Spinal cord (tissue), 10 donors: ENCODE data around the gene TTC32. TPM values are rescaled to one million over a fixed set of nuclear protein-coding genes. Genes with fewer than 3 reads are reported as not detected.
A peak's percentile ranks its signal among the peaks of the same experiment; 100 is the strongest.

Experiments used
- DNase-seq, 6 donors: peaks; one replicate each; pipeline versions ENCODE4 v3.0.0 to v3.0.0-alpha.2; 2013 to 2015; ENCODE audit warnings: low spot score in 6 of 6, low read depth in 4 of 6
- H3K27ac ChIP-seq: one replicate; pipeline ENCODE4 v1.5.1; 2013; ENCODE audit warnings: low read depth, low read length, control low read depth
- H3K27me3 ChIP-seq: one replicate; pipeline ENCODE4 v1.6.1; 2013; ENCODE audit warnings: low read length; ENCODE audit not compliant: control insufficient read depth, insufficient read depth
- H3K36me3 ChIP-seq: one replicate; pipeline ENCODE4 v1.6.1; 2013; ENCODE audit warnings: low read length; ENCODE audit not compliant: control insufficient read depth, insufficient read depth
- H3K4me1 ChIP-seq: one replicate; pipeline ENCODE4 v1.6.1; 2013; ENCODE audit warnings: low read length; ENCODE audit not compliant: control insufficient read depth, insufficient read depth
- H3K4me3 ChIP-seq: one replicate; pipeline ENCODE4 v1.5.1; 2013; ENCODE audit warnings: low read depth, low read length, control low read depth
- H3K9me3 ChIP-seq: one replicate; pipeline ENCODE4 v1.6.1; 2013; ENCODE audit warnings: low read length; ENCODE audit not compliant: control insufficient read depth, insufficient read depth
- WGBS: methylation state at CpG from one replicate; pipeline ENCODE4 v1.1.5; 2013; ENCODE audit warnings: missing lambda C conversion rate; ENCODE audit not compliant: insufficient coverage; 5-methylcytosine and 5-hydroxymethylcytosine counted together
- polyA plus RNA-seq, 2 donors: library from polyadenylated mRNA; unstranded; fragments of 120-200 nt; gene quantifications; one replicate each; pipeline ENCODE4 v1.2.1, GENCODE V29; 2013; ENCODE audit not compliant: insufficient read length in 2 of 2
- total RNA-seq, 2 donors: library from RNA; depleted of rRNA in 1 of 2; stranded (reverse); fragments of 120-200 nt in 1 of 2; fragments of >200 nt in 1 of 2; gene quantifications; one replicate each; pipeline versions ENCODE4 v1.2.3 to v1.2.4, GENCODE V29; 2013 to 2014
- donor health status: healthy.

The TTC32 gene
- total and polyA plus RNA-seq, 4 donors: 10.7 to 34.2 (median 21.8) TPM

- WGBS: 19% methylated on average over 51 of the region's 52 CpGs
- H3K27me3 ChIP-seq: peaks cover 13% of the 10 kb centered on the region
- H3K4me1 ChIP-seq: peaks cover 15% of the 10 kb centered on the region
- peak in 2 of 6 donors; percentile 37 to 43 for DNase-seq
- H3K36me3 ChIP-seq: no peaks in the 10 kb centered on the region
- no peaks in the 10 kb centered on the region for H3K9me3 ChIP-seq
- H3K27ac ChIP-seq: no peak overlapping the region
- peak overlapping the region; percentile 57 for H3K4me3 ChIP-seq
Measured at GRCh38 chr2:19868701-19869580, 32.8 kb downstream of the TTC32 start.

DNA sequence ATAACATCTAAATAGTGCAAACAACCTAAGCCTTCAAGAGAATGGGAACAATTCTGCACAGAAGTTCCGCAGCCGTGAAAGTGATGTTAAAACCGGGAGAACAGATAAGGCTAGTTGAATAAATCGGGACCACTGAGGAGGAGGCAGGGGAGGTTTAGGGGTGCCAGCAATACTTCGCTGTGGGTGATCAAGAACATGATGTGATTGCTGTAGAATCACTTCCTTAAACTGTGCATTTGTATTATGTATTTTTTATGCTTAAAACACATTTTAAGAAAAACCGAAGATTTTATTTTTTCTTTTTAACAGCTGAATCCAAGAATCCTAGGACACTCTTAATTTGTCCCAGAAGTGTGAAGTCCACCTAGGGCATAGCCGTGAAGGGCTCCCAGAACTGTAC, 33.6 kb downstream of the TTC32 start:
- Histone ChIP-seq H3K4me1 (peaks cover 22% of the 10 kb centered on the region), H3K4me3 (peak overlapping the region; percentile 57), H3K36me3 (no peaks in the 10 kb centered on the region), H3K27me3 (peaks cover 13% of the 10 kb centered on the region), H3K27ac (no peak overlapping the region), H3K9me3 (no peaks in the 10 kb centered on the region)
- DNase-seq: peak in 1 of 6 donors; percentile 5
- 71% methylated on average over 4 of the region's 7 CpGs for WGBS

DNA sequence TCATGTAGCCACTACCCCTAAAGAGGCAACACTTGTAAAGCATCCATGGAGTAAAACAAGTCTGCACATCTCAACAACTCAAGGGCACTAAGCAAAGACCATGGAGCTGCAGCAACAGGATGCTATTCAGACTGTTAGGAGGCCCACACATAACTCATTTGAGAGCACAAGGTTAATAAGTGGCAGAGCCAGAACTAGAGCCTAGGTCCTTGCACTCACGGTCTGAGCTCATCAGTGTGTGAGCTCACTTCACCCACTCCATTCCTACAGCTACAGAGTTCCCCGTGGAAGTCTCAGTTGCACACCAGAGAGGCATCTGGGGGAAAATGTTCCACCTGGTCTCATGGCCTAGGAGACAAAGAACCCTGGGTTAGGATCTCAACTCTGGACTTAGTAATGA, 35.0 kb downstream of the TTC32 start:
- Histone ChIP-seq H3K9me3 (no peaks in the 10 kb centered on the region), H3K4me3 (no peak overlapping the region), H3K27ac (no peak overlapping the region), H3K36me3 (no peaks in the 10 kb centered on the region), H3K27me3 (peaks cover 13% of the 10 kb centered on the region), H3K4me1 (peaks cover 26% of the 10 kb centered on the region)
- DNase-seq: no peak
- WGBS: 94% methylated on average over 2 of the region's 2 CpGs

- Histone ChIP-seq H3K4me1 (peaks cover 26% of the 10 kb centered on the region), H3K9me3 (no peaks in the 10 kb centered on the region), H3K36me3 (no peaks in the 10 kb centered on the region), H3K27me3 (peaks cover 13% of the 10 kb centered on the region), H3K4me3 (no peak overlapping the region), H3K27ac (no peak overlapping the region)
- no peak for DNase-seq
- WGBS: no CpG with 5 or more reads among the region's 2 CpGs
Measured at GRCh38 chr2:19865151-19865550, 36.6 kb downstream of the TTC32 start.

DNA sequence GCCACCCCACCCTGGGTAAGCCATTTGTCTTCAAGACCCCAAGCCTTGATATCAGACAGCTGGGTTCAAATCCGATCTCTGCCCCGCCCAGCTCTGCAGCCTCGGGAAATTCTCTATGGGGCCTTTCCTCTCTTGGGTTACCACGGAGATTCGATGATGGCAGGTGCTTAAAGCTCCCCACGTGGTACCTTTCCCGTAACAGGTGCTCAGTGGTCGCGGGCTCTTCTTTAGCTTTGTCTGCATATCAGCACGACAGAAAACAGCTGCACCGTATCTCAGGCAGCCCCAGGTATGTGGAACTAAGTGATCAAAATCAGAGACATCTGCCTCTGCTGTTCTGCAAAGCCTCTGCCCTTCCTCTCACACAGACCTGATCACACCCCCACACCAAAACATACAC, 37.4 kb downstream of the TTC32 start:
- 94% methylated on average over 9 of the region's 11 CpGs for WGBS
- no peak for DNase-seq
- H3K4me1 ChIP-seq: peaks cover 24% of the 10 kb centered on the region

DNA sequence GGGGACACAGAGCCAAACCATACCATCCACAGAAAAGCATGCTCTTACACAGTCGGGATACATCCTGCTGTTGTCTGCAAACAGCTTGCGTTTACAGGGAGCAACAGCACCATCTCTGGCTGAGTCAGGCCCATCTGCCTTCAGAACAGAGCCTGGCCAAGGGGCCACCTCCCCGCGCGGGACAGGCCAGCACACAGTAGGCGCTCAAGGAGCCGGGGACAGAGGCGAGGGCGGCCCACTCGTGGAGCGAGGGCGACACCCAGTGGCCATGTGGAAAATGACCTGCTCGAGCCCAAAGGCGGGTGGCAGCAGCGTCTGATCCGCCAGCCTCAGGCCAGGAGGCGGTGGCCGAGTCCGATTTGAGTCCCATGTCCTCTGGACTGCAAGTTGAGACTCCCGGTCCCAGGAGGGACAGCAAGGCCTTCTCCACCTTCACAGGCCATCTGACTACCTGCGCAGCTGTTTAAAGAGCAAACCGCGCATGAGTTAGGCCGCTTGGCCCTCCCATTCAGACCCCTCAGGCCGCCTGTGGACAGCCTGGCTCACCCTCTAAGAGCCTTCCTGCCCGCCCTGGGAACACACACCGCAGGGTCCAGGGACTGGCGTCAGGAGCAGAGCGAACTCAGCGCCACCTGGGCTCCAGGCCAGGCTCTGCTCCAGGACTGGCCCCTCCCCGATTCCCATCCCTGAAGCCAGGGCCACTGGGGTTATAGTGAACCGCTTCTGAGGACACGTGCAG, 38.3 kb downstream of the TTC32 start:
- H3K27ac ChIP-seq: no peak overlapping the region
- H3K4me3 ChIP-seq: no peak overlapping the region
- H3K27me3 ChIP-seq: peaks cover 7% of the 10 kb centered on the region
- H3K4me1 ChIP-seq: peaks cover 15% of the 10 kb centered on the region
- WGBS: 14% methylated on average over 33 of the region's 33 CpGs
- no peaks in the 10 kb centered on the region for H3K9me3 ChIP-seq
- no peaks in the 10 kb centered on the region for H3K36me3 ChIP-seq
- peak; percentile 13 to 81 (median 25) for DNase-seq

More for the DNA sequence above, 37.4 kb downstream of the TTC32 start:
- Histone ChIP-seq H3K36me3 (no peaks in the 10 kb centered on the region), H3K27ac (no peak overlapping the region), H3K4me3 (no peak overlapping the region), H3K27me3 (peaks cover 13% of the 10 kb centered on the region), H3K9me3 (no peaks in the 10 kb centered on the region)

DNA sequence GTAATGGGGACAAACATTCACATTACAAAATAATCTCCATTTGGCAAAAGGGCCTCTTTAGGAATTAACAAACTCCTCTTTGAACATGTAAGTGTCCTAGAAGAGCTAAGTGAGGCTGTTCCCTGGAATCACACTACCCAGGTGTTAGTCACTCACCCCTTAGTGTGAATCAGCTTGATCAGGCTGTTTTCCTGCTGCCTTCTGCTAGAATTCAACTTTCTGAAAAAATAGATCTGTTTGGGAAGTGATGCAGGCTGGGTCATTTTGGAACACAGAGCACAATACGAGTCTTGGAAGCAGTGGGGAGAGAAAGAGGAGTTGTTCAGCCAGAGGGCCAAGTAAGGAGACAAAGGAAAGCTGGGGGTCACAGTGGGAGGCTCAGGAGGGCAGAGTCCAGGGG, 40.0 kb downstream of the TTC32 start:
- 50% methylated on average over 1 of the region's 1 CpG for WGBS
- Histone ChIP-seq H3K4me1 (peaks cover 13% of the 10 kb centered on the region), H3K36me3 (no peaks in the 10 kb centered on the region), H3K4me3 (no peak overlapping the region), H3K27me3 (no peaks in the 10 kb centered on the region), H3K9me3 (no peaks in the 10 kb centered on the region), H3K27ac (no peak overlapping the region)
- no peak for DNase-seq

GRCh38 chr2:19860022-19860421, 41.8 kb downstream of the TTC32 start:
- Histone ChIP-seq H3K36me3 (no peaks in the 10 kb centered on the region), H3K9me3 (no peaks in the 10 kb centered on the region), H3K4me1 (peaks cover 13% of the 10 kb centered on the region), H3K27me3 (no peaks in the 10 kb centered on the region), H3K27ac (no peak overlapping the region), H3K4me3 (no peak overlapping the region)
- 85% methylated on average over 6 of the region's 6 CpGs for WGBS
- DNase-seq: peak in 1 of 6 donors; percentile 70

DNA sequence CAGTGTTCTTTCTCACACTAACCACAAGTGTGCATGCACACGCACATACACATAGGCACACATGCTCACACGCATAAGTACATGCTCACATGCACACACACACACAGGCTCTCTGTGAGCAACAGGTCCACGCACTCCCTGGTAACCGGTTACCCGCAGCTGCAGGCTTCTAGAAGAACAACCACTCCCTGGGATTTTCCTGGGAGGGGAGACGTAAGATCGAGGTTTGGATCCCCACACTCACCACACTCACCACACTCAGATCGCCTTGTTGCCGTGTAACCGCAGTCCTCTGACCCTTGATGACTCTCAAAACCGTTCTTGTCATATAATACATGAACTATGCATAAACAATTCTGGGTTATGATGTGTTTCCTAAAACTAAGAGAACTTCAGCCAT, 42.2 kb downstream of the TTC32 start:
- 97% methylated on average over 3 of the region's 11 CpGs for WGBS
- H3K4me3 ChIP-seq: no peak overlapping the region
- no peaks in the 10 kb centered on the region for H3K9me3 ChIP-seq
- no peaks in the 10 kb centered on the region for H3K36me3 ChIP-seq
- peaks cover 13% of the 10 kb centered on the region for H3K4me1 ChIP-seq
- no peaks in the 10 kb centered on the region for H3K27me3 ChIP-seq
- no peak overlapping the region for H3K27ac ChIP-seq
- no peak for DNase-seq
